HG03280 (cell line): ENCODE data around the gene TAF9.
"Not testable (repeated sequence)": the region's sequence is repeated elsewhere in the genome, so short reads cannot be mapped to it uniquely, and the experiment has no call there.

Experiments
- ATAC-seq: cut with Tn5 transposase; IDR thresholded peaks from one replicate; pipeline ENCODE4 v1.9.1; 2021; ENCODE audit warnings: mild to moderate bottlenecking, moderate library complexity; ENCODE audit not compliant: unreplicated experiment

The TAF9 gene

DNA sequence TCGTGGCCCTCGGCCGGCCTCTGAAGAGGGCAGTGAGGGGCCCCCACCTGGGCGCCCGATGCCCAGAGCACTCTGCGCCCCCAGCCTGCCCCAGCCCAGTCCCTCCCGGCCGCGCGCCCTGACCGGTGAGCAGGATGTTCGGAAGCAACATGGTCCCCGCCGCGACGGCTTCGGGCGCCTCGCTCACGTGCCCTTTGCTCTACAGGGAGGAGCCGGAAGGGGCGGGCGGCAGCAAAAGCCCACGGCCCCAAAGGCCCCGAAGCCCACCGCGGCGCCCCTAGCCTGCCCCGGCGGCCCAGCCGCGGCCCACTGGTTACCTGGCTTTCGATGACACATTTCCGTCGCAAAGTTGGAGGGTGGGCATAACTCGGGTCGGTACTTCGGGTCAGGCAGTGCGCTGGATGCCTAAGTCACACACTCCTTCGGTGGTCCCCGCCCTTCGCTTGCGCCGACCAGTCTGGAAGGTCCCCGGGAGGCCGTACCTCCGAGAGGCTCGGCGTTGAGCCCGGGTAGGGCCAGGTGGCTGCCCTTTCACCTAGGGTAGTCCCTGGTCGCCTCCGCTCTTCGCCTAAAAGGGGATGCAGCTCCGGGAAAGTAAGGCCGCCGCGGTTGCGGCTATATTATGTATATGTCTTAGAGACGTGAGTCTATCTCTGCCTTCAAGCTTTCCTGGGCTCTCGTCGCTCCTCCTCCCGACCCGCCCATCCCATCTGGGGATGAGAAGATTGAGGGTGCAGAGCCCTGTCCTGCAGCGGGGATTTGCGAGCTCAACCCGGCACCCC lies at the start of gene TAF9, which contains the start of the genes AK6 and RAD17:
TSS of gene TAF9 (minus strand) at position 181 of the 782 bp plus-strand sequence. CDS start 3,783 bp downstream, outside the sequence.
TSS of gene AK6 (minus strand) at position 181 of the 782 bp plus-strand sequence. CDS start at position 151, 30 bp downstream.
TSS of gene RAD17 (plus strand) at position 479 of the 782 bp plus-strand sequence. CDS start 2,391 bp downstream, outside the sequence.
- peak; percentile 92 for ATAC-seq

DNA sequence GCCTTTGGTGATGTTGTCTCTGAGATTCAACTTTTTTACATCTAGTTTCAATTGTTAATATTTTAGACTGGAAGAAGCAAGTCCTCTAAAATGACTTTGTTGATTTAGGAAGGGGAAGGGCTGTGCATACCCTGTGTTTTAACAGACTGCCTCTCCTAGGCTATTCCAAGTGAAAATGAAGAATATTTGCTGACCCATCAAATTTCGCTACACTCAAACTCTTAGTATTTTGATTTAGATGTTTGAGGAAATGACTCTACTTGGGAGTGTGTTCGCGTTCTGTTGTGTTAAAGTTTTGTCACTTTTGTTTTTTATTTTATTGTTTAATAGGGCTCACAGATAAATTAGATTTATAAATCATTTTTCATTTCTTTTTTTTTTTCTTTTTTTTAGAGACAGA lies 49.2 kb upstream of the TAF9 start:
- ATAC-seq: no peak

DNA sequence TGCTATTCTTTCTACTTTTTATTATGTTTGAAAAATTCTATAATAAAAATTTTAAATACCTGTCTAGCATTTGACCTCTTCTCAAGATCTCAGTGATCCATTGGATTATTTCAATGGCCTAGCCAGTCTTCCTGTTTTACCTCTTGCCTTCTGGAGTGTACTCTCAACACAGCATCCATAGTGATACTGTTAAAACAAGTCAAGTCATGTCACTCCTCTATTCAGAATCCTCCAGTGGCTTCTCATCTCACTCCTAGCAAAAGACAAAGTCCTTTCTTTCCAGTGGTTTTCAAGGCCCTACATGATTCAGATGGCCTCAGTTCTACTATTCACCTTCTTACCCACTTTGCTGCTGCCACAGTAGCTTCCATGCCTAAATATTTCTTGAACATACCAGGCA lies 47.4 kb upstream of the TAF9 start:
- no peak for ATAC-seq

- ATAC-seq: no peak
Observed at GRCh38 chr5:69416180-69416579, 46.9 kb upstream of the TAF9 start.

- no peak for ATAC-seq
Observed at GRCh38 chr5:69415584-69415958, 46.3 kb upstream of the TAF9 start.

DNA sequence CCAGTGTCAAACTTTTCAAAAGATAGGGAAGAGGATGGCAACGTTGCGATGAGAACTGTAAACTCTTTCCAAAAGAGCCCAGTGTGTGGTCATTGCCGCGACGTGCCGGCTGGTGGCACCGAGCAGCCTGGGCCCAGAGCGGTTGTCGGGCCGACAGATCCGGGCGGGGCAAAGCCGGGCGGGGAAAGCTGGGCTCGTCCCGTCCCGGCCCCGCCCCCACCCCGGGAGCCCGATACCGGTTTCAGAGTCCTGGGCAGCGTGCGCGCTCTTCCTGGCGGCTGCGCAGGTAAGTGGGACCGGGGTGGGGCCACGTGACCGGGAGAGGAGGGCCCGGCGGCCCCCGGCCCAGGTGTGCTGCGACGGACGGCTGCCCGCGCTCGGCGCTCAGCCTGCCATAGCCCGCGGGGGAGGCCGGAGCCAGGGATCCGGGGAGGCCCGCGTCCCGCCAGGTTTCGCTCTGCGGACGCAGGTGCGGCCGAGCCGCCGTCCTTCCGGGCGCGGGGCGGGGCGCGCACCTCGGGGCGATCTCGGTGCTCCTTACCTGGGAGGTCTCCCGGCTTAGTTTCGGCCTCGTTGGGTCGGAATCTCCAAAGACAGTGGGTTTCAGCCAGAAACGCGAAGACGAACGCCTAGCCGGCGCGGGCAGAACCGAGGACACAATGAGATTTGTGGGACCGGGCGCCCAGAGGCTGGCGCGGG lies 45.7 kb upstream of the TAF9 start, which contains the start of gene MARVELD2:
TSS of gene MARVELD2 (plus strand) at position 232 of the 699 bp plus-strand sequence. CDS start 4,270 bp downstream, outside the sequence.
- ATAC-seq: peak; percentile 67

- no peak for ATAC-seq
Observed at GRCh38 chr5:69404659-69405330, 35.5 kb upstream of the TAF9 start.

- ATAC-seq: no peak
Observed at GRCh38 chr5:69378376-69378775, 9.1 kb upstream of the TAF9 start.

DNA sequence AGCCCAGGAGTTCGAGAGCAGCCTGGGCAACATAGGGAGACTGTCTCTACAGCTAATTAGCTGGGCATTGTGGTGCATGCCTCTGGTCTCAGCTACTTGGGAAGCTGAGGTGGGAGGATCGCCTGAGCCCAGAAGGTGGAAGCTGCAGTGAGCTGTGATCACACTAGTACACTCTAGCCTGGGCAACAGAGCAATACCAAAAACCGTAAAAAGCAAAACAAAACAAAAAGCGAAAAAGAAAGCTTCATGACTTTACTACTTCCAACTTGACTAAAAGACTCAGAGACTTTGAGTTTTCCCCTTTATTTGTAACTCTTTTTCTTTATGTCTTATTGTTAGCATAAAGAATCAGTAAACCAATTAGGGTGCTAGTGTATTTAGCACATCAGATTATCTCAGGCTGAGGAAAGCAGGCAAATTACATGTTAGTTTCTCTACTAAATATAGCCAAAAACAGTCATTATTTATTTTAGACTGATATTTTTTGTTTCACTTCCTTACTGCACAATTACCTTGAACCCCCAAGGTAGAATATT lies 5.7 kb upstream of the TAF9 start:
- ATAC-seq: peak; percentile 71

DNA sequence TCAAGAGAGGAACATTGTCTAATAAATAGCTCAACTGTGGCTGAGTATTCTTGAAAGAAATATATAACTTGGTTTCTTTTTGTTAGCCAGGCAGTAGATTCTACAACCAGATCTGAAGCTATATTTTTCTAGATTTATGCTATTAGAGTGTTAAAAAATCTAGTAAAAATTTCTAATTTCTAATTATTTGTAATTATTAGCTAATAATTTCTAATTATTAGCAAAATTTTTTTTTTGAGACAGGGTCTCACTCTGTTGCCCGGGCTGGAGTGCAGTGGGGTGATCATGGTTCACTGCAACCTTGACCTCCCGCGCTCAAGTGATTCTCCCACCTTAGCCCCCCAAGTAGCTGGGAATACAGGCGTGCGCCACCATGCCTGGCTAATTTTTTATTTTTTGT lies 3.1 kb upstream of the TAF9 start:
- no peak for ATAC-seq

DNA sequence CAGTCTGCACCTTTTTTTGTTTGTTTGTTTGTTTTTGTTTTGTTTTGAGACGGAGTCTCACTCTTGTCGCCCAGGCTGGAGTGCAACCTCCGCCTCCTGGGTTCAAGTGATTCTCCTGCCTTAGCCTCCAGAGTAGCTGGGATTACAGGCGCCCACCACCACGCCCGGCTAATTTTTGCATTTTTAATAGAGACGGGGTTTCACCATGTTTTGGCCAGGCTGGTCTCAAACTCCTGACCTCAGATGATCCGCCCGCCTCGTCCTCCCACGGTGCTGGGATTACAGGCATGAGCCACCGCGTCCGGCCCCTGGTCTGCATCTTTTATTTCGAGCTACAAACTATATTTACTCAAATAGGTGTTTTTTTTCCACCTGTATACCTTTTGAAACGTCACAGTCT lies 1.0 kb upstream of the TAF9 start:
- ATAC-seq: not testable (repeated sequence)

GRCh38 chr5:69368458-69369339 lies 621 bp downstream of the TAF9 start:
- peak; percentile 34 for ATAC-seq

DNA sequence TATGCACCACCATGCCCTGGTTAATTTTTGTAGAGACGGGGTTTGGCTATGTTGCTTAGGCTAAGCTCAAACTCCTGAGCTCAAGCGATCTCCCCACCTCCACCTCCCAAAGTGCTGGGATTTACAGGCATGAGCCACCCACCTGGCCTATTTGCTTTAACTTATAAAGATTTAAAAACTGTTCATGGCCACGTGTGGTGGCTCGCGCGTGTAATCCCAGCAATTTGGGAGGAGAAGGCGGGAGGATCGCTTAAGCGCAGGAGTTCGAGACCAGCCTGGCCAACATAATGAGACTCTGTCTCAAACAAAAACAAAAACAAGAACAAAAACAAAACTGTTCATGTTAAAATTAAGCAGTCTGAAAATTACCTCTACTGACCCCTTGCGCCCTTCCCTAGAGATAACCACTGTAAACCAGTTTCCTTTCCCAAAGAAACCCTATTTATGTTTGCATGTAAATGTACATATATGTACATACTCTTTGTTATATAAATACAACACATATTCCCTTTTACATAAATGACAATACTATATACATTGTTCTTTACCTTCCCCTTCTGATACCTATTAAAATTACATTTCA lies 1.5 kb downstream of the TAF9 start:
- no peak for ATAC-seq

GRCh38 chr5:69364850-69365249 lies 4.5 kb downstream of the TAF9 start:
- no peak for ATAC-seq

GRCh38 chr5:69364414-69364813 lies 4.9 kb downstream of the TAF9 start:
- no peak for ATAC-seq

DNA sequence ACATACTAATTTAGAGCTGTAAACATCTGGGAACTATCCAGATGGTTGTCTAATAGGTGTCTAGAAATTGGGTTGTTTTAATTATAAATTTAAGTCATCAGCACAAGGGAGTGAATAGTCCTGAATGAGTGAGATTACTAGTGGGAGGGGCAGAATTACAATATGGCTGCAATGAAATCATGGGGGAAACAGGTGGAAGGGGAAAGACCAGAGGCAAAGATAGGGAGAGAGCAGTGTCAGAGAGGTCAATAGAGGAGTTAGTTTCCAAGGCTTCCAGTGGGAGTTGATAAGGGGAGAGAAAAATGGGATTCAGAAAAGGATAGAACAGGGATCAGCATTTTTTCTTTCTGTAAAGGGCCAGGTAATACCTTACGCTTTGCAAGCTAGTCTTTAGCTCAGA lies 8.9 kb downstream of the TAF9 start:
- no peak for ATAC-seq

DNA sequence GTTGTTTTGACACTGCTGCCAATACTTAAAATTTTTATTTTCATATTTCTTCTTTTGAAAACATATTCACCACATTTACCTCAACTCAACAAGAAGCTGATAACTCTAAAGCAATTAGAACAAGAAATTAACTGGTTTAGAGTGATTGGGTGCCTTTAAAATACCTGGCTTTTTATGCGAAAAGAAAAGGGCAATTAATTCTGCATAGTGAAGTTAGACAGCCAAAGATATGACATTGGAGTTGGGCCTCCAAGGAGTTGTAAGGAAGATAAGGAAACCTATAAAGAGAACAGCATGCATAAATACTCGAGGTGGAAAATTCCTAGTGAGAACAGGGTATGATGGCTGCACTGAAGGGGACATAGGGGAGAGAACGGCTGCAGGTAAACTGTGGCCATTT lies 9.6 kb downstream of the TAF9 start:
- ATAC-seq: no peak

GRCh38 chr5:69350664-69351063 lies 18.7 kb downstream of the TAF9 start:
- no peak for ATAC-seq

GRCh38 chr5:69343083-69343482 lies 26.2 kb downstream of the TAF9 start:
- ATAC-seq: no peak
